Measurements from ENCODE around the gene KIAA1755. TPM values are rescaled to one million over a fixed set of nuclear protein-coding genes. Genes with fewer than 3 reads are reported as not detected.

The KIAA1755 gene
- total and polyA plus RNA-seq, 2 experiments from 2014 or later, result 4.0 to 5.1 TPM

DNA sequence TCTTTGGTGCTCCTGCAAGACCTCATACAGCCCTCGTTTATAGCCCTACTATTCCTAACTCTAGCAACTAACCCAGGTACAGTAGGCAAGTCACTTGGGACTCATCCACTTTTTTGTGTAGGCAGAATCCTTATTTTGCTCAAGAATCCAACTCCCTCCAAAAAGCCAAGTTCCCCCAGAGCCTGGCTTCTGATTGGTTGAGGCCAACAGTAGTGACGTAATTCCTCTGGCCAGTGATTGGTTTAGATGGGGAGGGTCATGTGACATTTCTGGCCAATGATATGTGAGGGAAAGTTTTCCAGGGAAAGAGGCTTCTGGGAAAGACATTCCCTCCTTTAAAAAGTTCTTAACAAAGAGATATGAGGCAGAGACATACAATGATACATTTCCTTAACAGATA lies 32.1 kb downstream of the KIAA1755 start:
- H3K4me2 ChIP-seq (ENCODE audit: unreplicated experiment), result no peak overlapping the region
- H3K9me2 ChIP-seq (ENCODE audit: insufficient read depth), result no peaks in the 10 kb centered on the region
- H2AFZ ChIP-seq, result no peak overlapping the region
- no peaks in the 10 kb centered on the region for H4K20me1 ChIP-seq (ENCODE audit: insufficient read depth)
- no peaks in the 10 kb centered on the region for H3K9me3 ChIP-seq (ENCODE audit: low read depth)
- no peak overlapping the region for H3K4me3 ChIP-seq
- no peak for DNase-seq
- H3K4me1 ChIP-seq (ENCODE audit: insufficient read depth), result peaks cover 8% of the 10 kb centered on the region
- TF ChIP-seq EZH2 (IDR thresholded peaks at IDR 0.05; ENCODE audit: insufficient read depth, poor library complexity, severe bottlenecking) (no peak), EZH2phosphoT487 (IDR thresholded peaks at IDR 0.05; ENCODE audit: insufficient read depth, low read depth) (no peak)
- in situ Hi-C loops (cut with MboI), result no loop called here
- WGBS, 2 experiments (ENCODE audit: low coverage in 1 of 2, low lambda C conversion rate in 2 of 2, missing lambda C conversion rate in 2 of 2), result 77 to 80% methylated on average over 2 of the region's 2 CpGs
- H3K27me3 ChIP-seq (replicated peaks; ENCODE audit: insufficient read depth), result no peaks in the 10 kb centered on the region
- H3K9ac ChIP-seq, result no peak overlapping the region
- no peaks in the 10 kb centered on the region for H3K36me3 ChIP-seq (ENCODE audit: low read depth)
- H3K27ac ChIP-seq, result no peak overlapping the region
- no peaks in the 10 kb centered on the region for H3F3A ChIP-seq (ENCODE audit: insufficient read depth)
- no peaks in the 10 kb centered on the region for H3K79me2 ChIP-seq (ENCODE audit: insufficient read depth)

DNA sequence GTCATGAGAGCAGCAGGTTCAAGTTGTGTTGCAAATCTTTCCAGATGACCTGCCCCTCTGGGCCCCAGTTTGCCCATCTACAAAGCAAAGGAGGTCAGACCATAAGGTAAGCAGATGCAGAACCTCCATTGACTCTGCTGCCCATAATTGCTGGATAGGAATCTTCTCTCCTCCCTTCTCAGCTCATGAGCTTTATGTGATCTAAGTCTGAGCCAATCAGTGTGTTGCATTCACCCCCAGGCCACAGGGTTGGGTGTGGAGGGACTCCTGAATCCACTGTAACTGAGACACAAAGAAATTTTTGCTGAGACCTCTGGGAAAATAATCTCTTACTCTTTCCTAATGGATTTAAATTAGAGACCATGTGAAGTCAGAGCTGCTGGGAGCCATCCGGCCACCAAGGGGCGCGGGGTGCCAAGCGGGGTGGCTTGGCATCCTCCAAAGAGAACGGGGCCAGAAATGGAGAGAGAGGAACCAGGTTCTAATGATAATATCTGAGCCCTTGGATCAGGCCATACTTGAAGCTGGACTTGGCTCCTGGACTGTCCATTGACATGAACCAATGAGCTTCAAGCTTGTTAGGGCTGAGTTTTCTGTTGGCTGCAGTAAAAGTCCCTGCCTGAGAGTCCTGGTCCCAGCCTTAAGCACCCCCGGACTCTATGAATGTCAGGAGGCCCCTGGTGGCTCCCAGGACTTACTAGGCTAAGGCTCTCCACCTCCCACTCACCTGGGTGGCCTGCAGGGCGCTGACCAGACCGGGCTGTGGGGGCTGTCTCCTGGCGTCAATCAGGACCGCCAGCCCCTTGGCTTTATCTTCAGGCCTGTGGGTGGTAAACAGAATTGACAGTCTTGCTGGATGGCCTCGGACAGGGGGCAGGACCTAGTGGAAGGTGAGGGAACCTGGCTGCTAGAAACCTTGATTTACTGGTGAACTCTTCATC lies 32.8 kb downstream of the KIAA1755 start:
- H3K4me2 ChIP-seq (ENCODE audit: unreplicated experiment), result no peak overlapping the region
- H3K27me3 ChIP-seq (replicated peaks; ENCODE audit: insufficient read depth), result no peaks in the 10 kb centered on the region
- no peak overlapping the region for H3K9ac ChIP-seq
- H3K9me3 ChIP-seq (ENCODE audit: low read depth), result no peaks in the 10 kb centered on the region
- H3K27ac ChIP-seq, result no peak overlapping the region
- H3K4me1 ChIP-seq (ENCODE audit: insufficient read depth), result peaks cover 8% of the 10 kb centered on the region
- TF ChIP-seq EZH2phosphoT487 (IDR thresholded peaks at IDR 0.05; ENCODE audit: insufficient read depth, low read depth) (no peak), EZH2 (IDR thresholded peaks at IDR 0.05; ENCODE audit: insufficient read depth, poor library complexity, severe bottlenecking) (no peak)
- 92 to 94% methylated on average over 11 of the region's 11 CpGs for WGBS, 2 experiments (ENCODE audit: low coverage in 1 of 2, low lambda C conversion rate in 2 of 2, missing lambda C conversion rate in 2 of 2)
- DNase-seq, result no peak
- H3K4me3 ChIP-seq, result no peak overlapping the region
- no peaks in the 10 kb centered on the region for H3F3A ChIP-seq (ENCODE audit: insufficient read depth)
- no peaks in the 10 kb centered on the region for H3K79me2 ChIP-seq (ENCODE audit: insufficient read depth)
- no peaks in the 10 kb centered on the region for H3K36me3 ChIP-seq (ENCODE audit: low read depth)
- no peaks in the 10 kb centered on the region for H3K9me2 ChIP-seq (ENCODE audit: insufficient read depth)
- no peak overlapping the region for H2AFZ ChIP-seq
- no peaks in the 10 kb centered on the region for H4K20me1 ChIP-seq (ENCODE audit: insufficient read depth)
- in situ Hi-C loops (cut with MboI), result no loop called here

DNA sequence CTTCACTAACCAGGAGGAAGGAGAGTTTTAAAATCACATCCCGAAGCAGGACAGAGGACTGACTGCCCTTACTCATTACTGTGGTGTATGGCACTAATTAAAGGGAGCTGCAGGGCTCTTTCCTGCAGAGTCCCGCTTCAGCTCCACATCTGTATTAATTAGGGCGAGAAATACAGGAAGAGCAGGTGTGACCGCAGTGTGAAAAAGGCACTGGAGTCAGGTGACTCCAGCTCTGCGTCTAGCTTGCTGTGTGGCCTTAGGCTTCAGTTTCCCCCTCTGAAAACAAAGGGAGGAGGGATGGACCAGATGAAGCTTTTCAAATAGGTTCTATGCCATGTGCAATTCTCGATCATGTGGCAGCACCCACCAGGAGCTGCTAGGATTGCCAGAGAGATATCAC lies 34.0 kb downstream of the KIAA1755 start:
- H3K4me1 ChIP-seq (ENCODE audit: insufficient read depth), result peaks cover 2% of the 10 kb centered on the region
- no peak overlapping the region for H3K4me3 ChIP-seq
- in situ Hi-C loops (cut with MboI), result no loop called here
- no peaks in the 10 kb centered on the region for H3K36me3 ChIP-seq (ENCODE audit: low read depth)
- no peak overlapping the region for H3K9ac ChIP-seq
- H2AFZ ChIP-seq, result no peak overlapping the region
- H4K20me1 ChIP-seq (ENCODE audit: insufficient read depth), result no peaks in the 10 kb centered on the region
- no peaks in the 10 kb centered on the region for H3K9me3 ChIP-seq (ENCODE audit: low read depth)
- no peaks in the 10 kb centered on the region for H3K79me2 ChIP-seq (ENCODE audit: insufficient read depth)
- no peak for DNase-seq
- TF ChIP-seq EZH2phosphoT487 (IDR thresholded peaks at IDR 0.05; ENCODE audit: insufficient read depth, low read depth) (no peak), EZH2 (IDR thresholded peaks at IDR 0.05; ENCODE audit: insufficient read depth, poor library complexity, severe bottlenecking) (no peak)
- H3K9me2 ChIP-seq (ENCODE audit: insufficient read depth), result no peaks in the 10 kb centered on the region
- H3F3A ChIP-seq (ENCODE audit: insufficient read depth), result no peaks in the 10 kb centered on the region; the same call in 1 of the 2 replicates
- 82 to 86% methylated on average over 6 of the region's 6 CpGs for WGBS, 2 experiments (ENCODE audit: low coverage in 1 of 2, low lambda C conversion rate in 2 of 2, missing lambda C conversion rate in 2 of 2)
- H3K4me2 ChIP-seq (ENCODE audit: unreplicated experiment), result no peak overlapping the region
- H3K27me3 ChIP-seq (replicated peaks; ENCODE audit: insufficient read depth), result no peaks in the 10 kb centered on the region
- no peak overlapping the region for H3K27ac ChIP-seq

DNA sequence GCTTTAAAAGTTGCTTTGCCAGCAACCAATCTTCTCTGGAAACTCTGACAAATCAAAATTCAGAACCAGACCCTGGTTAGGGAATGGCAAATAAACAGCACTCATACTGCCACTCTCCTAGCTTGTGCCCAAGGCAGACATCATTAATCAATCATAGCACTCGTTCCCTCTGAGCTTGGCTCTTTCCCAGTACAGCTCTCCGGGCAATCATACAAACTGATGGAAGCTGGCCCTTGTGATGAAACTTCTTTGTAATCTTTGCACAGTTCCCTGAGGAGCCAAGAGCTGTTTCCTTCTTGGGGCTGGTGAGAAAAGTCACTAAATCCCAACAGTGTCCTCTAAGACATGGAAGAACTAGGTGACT lies 34.7 kb downstream of the KIAA1755 start:
- no peak overlapping the region for H3K4me3 ChIP-seq
- no peaks in the 10 kb centered on the region for H3K27me3 ChIP-seq (replicated peaks; ENCODE audit: insufficient read depth)
- H3K27ac ChIP-seq, result no peak overlapping the region
- no peak for DNase-seq
- no peaks in the 10 kb centered on the region for H3K4me1 ChIP-seq (ENCODE audit: insufficient read depth)
- no peaks in the 10 kb centered on the region for H4K20me1 ChIP-seq (ENCODE audit: insufficient read depth)
- H3K9me3 ChIP-seq (ENCODE audit: low read depth), result no peaks in the 10 kb centered on the region
- in situ Hi-C loops (cut with MboI), result no loop called here
- TF ChIP-seq EZH2 (IDR thresholded peaks at IDR 0.05; ENCODE audit: insufficient read depth, poor library complexity, severe bottlenecking) (no peak), EZH2phosphoT487 (IDR thresholded peaks at IDR 0.05; ENCODE audit: insufficient read depth, low read depth) (no peak)
- H3K36me3 ChIP-seq (ENCODE audit: low read depth), result no peaks in the 10 kb centered on the region
- H3K9ac ChIP-seq, result no peak overlapping the region
- WGBS, 2 experiments (ENCODE audit: low coverage in 1 of 2, low lambda C conversion rate in 2 of 2, missing lambda C conversion rate in 2 of 2), result 31 to 34% methylated on average over 2 of the region's 2 CpGs
- no peaks in the 10 kb centered on the region; the same call in 1 of the 2 replicates for H3F3A ChIP-seq (ENCODE audit: insufficient read depth)
- no peaks in the 10 kb centered on the region for H3K79me2 ChIP-seq (ENCODE audit: insufficient read depth)
- H2AFZ ChIP-seq, result no peak overlapping the region
- no peak overlapping the region for H3K4me2 ChIP-seq (ENCODE audit: unreplicated experiment)
- H3K9me2 ChIP-seq (ENCODE audit: insufficient read depth), result no peaks in the 10 kb centered on the region
